GM12872 (cell line): Measurements from ENCODE around the gene NSUN4.

ENCODE experiments used
- CTCF ChIP-seq: IDR thresholded peaks from 3 replicates; pipeline ENCODE4 v1.5.1; 2011; ENCODE audit warnings: low read depth, mild to moderate bottlenecking, low read length, moderate library complexity; ENCODE audit not compliant: insufficient read depth

NSUN4 gene

GRCh38 chr1:46394108-46394871 is 53.7 kb downstream of the NSUN4 start, which contains the start of gene FAAH:
Gene FAAH (plus strand): TSS chr1:46394317. CDS start chr1:46394349, 32 bp downstream.
- TF ChIP-seq CTCF: no peak

DNA sequence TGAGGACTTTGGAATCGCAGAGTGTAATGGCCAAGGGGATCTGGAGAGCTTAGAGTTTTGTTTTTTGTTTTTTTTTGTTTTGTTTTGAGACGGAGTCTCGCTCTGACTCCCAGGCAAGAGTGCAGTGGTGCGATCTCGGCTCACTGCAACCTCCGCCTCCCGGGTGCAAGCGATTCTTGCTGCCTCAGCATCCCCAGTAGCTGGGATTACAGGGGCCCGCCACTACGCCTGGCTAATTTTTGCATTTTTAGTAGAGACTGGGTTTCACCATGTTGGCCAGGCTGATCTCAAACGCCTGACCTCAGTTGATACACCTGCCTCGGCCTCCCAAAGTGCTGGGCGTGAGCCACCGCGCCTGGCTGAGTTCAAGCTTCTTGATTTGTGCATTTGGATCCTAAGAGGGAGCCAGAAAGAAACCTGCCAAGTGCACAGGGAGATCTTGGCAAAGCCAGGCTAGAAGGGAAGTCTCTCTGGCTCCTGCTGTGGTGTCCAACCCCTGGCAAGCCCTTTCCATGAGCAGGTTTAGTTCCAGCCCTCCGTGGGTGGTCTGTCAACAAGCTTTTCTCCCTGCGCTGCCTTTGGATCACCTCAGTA is 54.4 kb downstream of the NSUN4 start:
- TF ChIP-seq CTCF: no peak

DNA sequence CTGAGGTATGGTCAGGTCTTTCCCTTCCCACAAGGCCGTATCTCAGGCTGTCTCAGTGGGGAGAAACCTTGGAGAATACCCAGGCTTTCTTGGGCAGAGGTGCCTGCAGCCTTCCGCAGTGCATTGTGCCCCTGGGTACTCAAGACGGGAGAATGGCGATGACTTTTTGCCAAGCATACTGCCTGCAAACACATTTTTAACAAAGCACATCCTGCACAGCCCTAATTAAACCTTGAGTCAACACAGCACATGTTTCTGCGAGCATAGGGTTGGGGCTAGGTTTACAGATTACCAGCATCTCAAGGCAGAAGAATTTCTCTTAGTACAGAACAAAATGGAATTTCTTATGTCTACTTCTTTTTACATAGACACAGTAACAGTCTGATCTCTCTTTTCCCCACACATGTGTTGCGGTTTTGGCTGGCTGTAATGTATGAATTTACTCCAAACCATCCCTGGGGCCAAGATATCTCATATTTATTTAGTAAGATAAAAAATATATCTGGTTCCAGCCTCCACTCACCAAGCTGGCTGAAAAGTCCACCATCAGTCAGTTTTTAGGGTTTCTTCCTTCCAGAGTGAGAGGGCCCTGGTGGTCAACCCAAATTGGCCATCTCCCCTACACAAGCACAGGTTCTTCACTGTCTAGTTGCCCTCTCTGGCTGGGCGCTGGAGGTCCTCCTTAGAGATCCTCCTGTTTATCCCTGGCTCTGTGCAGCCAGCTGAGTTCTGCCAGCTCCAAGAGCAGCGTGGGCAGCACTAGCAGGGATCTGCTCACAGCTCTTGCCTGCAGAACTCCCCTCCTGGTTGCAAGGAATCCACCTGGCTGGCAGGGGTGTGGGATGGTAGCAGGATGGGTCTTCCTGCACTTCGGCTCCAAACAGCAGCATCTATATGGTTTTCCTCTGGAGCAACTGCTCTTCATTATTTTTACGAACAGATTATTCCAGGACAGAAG is 56.1 kb downstream of the NSUN4 start:
- no peak for TF ChIP-seq CTCF

DNA sequence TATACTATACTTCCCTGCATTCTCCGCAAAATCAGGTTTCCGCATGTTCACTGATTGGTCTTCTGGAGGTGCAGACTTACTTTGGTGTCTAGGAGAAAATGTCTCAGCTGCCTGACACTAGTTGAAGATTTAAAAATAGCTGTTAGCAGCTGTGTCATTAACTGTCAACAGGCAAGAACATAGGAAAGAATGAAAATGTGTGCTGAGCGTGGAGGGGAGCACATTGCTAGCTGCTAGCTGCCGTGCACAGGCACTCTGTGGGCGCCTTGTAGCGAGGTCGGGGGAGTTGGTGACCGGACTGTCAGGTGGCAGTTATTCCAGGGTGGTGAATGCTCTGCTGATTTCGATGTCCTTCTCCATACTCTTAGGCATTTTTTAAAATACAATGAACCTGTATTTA is 58.7 kb downstream of the NSUN4 start:
- no peak for TF ChIP-seq CTCF

DNA sequence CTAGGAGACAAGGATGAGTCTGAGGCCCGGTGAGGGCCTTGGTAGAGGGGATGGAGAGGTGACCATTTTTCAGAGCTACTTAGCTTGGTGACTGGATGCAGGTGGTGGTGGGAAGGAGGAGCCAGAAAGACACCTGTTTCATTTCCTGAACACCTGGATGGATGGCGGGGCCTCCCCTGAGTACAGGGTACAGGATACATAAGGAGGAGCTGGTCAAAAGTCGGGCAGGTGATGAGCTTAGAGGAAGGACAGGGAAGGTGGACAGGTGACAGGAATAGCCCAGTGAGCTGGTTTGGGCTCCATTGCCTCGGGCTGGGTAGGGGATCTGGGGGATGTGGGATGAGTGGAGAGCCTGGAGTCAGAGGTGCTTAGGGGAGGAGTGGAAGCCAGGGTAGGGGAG is 59.8 kb downstream of the NSUN4 start:
- TF ChIP-seq CTCF: no peak

DNA sequence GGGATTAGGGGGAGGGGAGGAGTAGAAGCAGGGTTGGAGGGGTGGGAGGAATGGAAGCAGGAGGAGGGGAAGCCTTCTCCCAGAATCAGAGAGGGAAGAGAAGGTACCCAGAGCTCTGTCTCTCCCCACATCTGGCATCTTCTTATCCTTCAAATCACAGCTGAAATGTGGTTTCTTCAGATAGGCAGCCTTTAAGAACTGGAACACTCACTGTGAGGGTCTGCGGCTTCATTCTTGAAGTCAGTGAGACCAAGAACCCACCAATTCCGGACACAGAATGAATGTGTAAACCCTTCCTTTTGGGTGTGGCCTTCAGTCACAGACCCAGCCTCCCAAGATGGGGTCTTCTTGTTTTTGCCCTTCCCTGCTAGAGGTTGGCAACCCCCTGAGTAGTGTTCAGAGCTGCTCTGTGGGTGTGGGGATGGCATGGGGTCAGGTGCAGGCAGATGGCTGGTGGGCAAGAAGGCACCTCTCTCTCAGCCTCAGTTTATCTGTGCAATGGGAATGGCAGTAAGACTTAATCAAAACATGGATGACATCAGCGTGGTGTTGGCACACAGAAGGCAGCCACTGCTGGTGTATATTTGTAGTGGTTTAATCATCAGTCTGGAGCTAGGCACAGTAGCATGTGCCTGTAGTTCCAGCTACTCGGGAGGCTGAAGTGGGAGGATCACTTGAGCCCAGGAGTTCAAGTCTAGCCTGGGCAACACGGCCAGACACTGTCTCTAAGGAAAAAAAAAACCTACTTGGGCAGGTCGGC is 60.7 kb downstream of the NSUN4 start:
- TF ChIP-seq CTCF: no peak
